GM21825 (cell line): ENCODE measurements around the gene STEAP1B.
A peak's percentile ranks its signal among the peaks of the same experiment; 100 is the strongest.
"Not testable (repeated sequence)": the region's sequence is repeated elsewhere in the genome, so short reads cannot be mapped to it uniquely, and the experiment has no call there.

Source experiments
- ATAC-seq: cut with Tn5 transposase; IDR thresholded peaks from one replicate; pipeline ENCODE4 v1.9.1; 2021; ENCODE audit warnings: mild to moderate bottlenecking, moderate library complexity; ENCODE audit not compliant: unreplicated experiment

Gene STEAP1B

GRCh38 chr7:22460363-22460988, 39.5 kb downstream of the STEAP1B start:
- ATAC-seq = no peak

GRCh38 chr7:22457471-22457870, 42.5 kb downstream of the STEAP1B start:
- ATAC-seq = no peak

DNA sequence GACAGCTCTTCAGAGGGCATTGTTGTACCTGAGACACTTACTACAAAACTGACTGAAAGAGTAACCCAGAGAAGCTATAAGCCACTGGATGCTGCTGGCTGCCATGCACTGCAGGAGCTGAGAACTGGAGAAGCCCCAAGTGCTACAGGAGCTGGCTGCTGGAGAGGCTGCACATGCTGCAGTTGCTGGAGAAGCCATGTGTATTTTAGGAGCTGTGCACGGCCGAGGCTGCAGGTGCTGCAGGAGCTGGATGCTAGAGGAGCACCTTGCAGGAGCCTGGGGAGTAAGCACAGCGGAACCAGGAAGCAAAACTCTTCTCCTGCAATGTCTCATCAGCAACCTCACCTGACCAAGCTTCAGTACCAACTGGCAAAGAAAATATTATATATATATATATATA, 45.5 kb downstream of the STEAP1B start:
- no peak for ATAC-seq

DNA sequence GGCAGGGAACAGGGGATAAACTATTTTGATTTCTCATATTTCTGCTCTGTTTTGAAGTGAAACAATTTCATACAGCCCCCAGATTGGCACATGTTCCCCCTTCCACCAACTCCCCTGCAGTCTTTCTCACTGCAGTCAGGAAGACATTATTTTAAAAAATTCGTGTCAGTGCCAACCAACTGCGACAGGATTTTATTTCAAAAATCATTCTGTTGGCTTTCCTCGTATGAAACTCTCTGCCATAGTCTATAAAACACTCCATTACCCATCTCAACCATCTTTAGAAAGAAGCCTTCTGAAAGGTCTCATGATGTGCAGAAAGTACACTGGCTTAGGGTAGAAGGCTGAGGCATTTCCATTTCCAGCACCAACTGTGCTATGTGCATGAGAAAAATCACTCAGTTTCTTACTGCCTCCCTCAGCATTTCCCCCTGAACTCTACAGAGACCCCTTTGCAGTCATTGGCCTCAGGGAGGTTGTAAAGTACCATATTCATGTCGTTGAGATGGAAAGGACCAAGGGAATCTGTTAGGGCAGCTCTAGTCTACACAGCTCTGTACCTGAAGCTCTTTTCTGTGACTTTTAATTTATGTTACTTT, 46.9 kb downstream of the STEAP1B start:
- ATAC-seq = no peak

GRCh38 chr7:22452142-22452959, 47.6 kb downstream of the STEAP1B start:
- no peak for ATAC-seq

DNA sequence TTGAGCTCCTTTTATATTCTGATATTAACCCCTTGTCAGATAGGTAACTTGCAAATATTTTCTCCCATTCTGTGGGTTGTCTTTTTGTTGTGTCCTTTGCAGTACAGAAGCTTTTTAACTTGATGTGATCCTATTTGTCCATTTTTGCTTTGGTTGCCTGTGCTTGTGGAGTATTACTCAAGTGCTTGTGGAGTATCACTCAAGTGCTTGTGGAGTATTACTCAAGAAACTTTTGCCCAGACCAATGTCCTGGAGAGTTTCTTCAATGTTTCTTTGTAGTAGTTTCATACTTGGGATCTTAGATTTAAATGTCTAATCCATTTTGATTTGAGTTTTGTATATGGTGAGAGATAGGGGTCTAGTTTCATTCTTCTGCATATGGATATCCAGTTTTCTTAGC, 50.0 kb downstream of the STEAP1B start:
- ATAC-seq = not testable (repeated sequence)

GRCh38 chr7:22447762-22448161, 52.2 kb downstream of the STEAP1B start:
- peak; percentile 73 for ATAC-seq

DNA sequence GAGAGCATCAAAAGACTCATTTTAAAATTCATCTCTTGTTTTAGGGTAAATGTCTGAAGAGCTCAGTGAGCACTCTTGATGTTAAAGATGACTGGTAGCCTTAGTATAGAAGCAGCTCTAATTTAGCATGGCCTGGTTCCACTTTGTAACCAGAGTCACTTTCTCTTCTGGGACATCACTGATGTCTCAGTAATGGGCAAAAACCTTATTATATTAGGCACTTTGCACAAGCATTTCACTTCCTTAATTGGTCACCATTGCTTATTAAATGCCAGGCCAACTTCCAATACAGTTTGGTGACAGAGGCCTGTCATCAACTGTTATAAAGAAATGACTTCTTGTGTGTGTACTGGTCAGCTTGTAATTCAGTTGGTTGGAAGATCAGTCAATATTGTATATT, 53.0 kb downstream of the STEAP1B start:
- no peak for ATAC-seq

DNA sequence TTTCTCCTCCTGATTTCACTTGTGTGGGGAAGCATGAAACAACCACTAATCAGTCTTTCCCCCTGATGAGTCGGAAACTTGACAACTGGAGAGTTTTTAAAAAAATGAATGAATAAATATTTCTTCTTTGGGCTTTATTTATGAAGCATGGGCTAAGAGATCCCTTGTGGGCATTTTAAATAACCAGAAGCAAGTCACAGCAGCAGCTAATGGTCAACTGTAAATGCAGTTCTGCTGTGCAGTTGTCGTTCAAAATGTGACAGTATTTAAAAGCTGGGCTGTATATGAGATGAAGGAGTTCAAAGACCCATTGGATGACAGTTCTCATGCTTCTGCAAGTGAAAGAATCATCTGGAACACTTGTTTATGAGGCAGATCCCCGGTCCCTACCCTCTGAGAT, 54.1 kb downstream of the STEAP1B start:
- ATAC-seq = no peak

DNA sequence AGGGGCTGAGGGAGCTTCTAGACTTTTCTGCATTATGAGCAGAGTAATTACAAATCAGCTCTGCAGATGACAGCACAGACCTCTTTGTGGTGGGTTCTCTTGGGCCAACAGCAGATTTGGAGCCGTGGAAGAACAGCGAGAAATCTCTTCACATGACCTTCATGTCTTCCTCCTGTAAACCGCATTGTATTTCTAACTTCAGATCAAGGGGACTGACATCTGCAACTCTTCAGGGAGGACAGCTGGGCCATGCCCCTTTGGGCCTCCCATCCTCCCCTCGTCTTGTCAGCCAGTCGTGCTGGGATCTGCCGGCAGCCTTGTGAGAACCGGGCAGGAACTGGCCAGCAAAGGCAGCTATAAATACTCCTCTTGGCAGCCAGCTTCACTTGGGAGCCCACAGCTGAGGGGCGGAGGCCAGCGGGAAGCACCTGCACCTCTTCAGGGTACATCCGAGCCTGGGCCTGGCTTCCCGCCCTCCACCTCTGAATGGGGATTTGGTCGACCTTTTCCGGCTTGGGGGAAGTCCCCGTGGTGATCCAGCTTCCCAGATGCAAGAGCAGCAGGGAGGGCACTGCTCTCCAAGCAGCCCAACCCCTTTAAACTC, 54.7 kb downstream of the STEAP1B start:
- peak; percentile 40 for ATAC-seq

DNA sequence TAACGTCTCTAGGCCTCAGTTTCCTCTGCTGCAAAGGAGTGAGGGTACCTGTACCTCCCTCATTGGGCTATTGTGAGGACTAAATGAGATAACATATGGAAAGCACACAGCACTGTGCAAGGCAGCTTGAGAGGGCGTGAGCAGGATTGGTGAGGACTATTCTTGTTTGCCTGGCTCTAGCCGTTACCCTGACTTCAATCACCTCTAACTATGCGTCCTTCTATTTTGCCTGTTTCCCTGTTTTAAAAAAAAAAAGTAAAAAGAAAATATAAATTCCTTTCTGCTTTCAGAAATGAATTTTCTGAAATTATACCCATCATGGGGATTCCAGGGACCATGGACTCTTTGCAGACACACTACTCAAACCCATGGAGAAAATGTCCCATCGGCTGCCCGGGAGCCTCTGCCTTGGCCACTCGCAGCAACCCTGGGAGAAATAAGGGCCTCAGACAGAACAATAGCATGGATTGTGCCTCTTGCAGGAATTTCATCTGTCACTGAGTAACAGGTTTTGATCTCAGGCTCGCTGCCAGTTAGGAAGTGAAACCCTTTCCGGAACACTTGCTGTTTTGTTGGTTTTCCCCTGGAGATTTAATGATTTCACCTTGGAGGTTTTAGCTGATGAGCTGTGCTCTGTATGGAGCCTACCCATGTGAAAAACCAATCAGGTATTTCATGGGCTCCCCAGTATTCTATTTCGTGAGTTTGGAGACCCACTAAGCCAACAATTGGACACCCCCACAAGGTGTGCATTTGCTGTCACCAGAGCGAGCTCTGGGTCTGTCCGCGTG, 55.6 kb downstream of the STEAP1B start:
- ATAC-seq = no peak

DNA sequence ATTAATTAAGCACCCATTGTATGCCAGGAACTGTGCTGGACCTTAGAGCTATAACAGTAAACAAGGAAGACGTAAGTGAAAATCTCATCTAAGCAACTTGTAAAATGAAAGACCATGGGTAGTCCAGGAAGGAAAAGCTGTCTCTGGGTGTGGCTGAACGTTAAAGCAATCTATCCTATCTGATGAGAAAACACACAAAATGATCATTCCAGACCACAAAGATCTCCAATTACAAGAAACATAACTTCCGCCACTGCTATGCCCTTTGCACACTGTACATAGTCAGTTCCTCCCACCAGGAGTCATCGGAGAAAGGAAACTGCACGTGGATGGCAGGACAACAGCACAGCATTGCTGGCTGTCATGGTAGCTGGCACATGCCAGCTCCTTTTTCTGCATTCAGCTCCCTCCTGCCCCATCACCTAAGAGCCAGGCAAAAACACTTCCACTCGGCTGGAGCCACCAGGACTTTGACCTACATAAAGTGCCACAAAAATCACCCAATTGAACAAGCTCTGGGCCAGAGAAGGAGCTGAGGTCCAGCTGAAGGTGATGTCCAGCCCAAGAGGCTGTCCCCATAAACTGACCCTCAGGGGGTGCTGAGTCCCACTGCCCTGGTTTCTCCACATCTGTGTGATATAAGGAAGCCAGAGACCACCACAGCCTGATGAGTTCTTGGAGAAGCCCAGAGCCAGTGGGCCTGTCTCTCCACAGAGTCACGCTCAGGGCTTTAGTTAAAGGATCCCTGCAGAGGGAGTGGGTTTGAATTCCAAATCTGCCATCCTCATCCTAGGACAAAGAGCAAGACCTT, 56.4 kb downstream of the STEAP1B start:
- no peak for ATAC-seq

- no peak for ATAC-seq
Observed at GRCh38 chr7:22442882-22443369, 57.1 kb downstream of the STEAP1B start.

DNA sequence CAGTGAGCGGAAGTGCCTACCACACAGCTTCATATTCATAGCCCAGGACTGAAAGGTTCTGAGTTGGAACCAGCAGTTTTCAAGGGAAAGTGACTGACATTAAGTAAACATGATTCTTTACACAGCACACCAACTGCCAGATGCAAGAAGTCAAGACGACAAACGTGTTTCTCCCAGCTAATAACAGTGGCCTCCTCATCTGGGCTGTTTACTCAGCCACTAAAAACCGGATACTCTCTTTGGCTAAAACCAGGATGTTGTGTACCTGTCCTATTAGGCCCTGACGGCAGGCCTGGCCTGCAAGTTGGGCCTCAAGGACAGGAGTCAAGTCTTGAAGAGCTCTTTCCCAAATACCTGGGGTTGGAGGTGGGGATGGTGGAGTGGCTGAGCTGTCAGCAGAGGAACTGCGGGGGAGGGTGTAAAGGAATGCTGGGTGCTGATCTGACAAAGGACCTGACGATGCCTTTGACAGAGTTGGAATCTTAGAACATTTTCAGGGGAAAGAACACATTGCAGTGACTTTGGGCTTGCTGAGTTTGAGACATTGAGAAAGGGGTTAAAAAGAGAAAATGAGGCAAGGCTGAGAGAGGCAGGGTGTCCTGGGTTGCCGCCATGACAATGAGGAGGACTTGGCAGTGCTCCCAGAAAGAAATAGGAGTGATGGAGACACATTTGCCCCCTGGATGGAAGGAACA, 57.7 kb downstream of the STEAP1B start:
- ATAC-seq = no peak

GRCh38 chr7:22441157-22441556, 58.8 kb downstream of the STEAP1B start:
- no peak for ATAC-seq

DNA sequence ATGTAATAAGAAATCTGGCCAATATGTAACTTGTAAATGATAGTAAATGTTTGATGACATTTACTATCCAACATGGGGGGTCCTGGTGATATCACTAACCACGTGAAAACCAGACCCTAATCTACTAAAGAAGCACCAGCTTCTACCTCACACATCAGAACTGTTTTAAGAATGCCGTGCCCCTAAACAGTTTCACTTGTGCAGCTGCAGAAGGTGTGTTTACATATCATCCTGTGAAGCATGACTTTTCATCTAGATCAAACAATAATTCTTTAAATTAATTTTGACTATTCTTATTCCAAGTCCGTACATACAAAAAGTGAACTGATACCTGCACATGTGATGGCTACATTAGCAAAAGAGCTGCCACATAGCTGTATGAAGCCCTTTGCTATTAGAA, 61.0 kb downstream of the STEAP1B start:
- ATAC-seq = peak; percentile 47

DNA sequence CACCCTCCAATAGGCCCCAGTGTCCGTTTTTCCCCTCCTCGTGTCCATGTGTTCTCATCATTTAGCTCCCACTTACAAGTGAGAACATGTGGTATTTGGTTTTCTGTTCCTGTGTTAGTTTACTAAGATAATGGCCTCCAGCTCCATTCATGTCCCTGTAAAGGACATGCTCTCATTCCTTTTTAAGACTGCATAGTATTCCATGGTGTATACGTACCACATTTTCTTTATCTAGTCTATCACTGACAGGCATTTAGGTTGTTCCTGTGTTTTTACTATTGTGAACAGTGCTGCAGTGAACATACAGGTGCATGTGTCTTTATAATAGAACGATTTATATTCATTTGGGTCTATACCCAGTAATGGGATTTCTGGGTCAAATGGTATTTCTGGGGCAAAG, 63.4 kb downstream of the STEAP1B start:
- not testable (repeated sequence) for ATAC-seq

GRCh38 chr7:22435720-22436119, 64.3 kb downstream of the STEAP1B start:
- ATAC-seq = no peak

- ATAC-seq = peak; percentile 81
Observed at GRCh38 chr7:22435105-22435504, 64.9 kb downstream of the STEAP1B start.
